GM10847 (cell line): ENCODE data around the gene LCK.
A peak's percentile ranks its signal among the peaks of the same experiment; 100 is the strongest.

Experiments
- POLR2A ChIP-seq: IDR thresholded peaks from 2 replicates; pipeline ENCODE4 v1.6.1; 2011; ENCODE audit not compliant: insufficient read length; ENCODE audit errors: extremely low read depth

LCK gene

DNA sequence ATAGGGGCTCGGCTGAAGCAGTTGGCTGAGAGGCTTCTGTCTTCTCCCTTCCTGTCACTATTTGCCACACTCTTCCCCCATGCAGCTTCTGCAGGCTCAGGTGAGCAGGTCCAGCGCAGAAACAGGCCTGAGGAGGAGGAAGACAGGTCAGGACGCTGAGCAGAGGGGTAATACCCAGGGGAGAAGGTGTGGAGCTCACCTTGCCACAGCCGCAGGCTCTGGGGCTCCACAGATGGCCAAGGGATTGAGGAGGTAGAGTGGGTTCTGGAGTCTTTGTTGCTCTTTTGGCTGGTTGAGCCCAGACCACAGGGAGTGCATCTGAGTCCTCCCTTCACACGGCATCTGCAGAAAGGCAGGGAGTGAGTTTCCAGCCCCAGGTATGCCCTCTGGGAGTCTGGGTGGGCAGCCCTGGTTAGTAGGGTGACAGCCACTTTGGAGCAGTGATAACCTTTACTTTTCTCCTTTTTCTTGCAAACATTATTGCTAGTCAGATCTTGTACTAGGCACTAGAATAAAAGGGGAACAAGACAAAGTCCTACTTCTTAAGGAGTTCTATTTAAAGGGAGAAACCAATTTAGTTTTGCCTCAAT is 19.1 kb upstream of the LCK start:
- TF ChIP-seq POLR2A = no peak

DNA sequence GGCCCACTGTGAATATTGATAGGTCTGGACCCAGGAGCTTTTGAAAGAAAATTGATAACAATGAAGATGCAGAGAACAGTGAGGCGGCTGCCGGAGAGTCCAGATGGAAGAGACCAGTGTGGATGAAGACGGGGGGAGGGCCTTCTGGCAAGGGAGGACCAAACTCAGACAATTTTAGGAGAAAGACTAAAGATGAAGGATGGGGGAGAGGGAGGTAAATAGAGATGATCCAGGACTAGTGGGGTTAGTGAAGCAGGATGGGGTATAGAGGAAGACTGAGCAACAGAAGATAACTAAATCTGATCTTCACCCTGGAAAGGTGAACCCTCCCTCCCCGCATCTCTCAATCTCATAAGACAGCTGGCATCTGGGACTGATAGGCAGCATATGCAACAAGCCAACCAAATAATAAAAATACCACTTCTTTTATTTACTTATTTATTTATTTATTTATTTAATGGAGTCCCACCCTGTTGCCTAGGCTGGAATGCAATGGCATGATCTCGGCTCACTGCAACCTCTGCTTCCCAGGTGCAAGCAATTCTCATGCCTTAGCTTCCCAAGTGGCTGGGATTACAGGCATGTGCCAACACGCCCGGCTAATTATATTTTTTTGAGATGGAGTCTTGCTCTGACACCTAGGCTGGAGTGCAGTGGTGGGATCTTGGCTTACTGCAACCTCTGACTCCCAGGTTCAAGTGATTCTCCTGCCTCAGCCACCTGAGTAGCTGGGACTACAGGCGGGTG is 18.3 kb upstream of the LCK start:
- TF ChIP-seq POLR2A = no peak

DNA sequence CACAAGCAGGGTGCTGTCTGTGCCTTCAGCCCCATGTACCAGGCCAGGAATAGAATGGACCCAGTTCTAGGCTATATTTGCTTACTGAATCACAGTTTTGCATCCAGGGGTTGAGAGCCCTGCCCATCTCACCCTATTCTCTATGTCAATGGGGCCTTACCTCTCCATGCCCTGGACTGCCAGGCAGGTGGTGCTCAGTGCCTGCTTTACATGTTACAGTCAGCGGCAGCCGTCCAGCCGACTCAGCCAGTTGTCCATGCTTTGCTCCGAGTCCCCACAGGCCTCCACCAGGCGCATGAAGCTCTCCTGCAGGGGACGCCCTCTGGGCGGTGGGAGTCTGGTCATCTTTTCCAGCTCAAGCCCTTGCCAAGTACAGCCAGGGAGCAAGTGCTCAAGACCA is 16.3 kb upstream of the LCK start:
- no peak for TF ChIP-seq POLR2A

DNA sequence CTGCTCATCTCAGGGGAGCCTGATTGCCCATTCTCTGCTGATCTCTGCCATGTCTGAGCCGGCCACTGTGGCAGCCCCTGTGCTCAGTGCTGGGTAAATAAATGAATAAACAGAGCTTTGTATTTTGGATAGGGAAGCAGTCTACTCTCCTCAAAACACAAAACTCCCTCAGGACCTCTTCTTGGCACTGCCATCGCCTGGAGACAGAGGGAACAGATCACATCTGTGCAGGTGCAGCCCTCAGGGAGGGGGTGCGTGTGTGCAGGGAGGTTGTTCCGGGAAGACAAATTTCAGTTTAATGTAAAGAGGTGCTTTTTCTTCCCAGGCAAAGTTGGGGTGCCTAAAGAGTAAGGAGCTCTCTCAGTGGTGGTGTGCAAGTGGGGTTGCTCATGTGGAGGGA is 11.7 kb upstream of the LCK start:
- TF ChIP-seq POLR2A = no peak

DNA sequence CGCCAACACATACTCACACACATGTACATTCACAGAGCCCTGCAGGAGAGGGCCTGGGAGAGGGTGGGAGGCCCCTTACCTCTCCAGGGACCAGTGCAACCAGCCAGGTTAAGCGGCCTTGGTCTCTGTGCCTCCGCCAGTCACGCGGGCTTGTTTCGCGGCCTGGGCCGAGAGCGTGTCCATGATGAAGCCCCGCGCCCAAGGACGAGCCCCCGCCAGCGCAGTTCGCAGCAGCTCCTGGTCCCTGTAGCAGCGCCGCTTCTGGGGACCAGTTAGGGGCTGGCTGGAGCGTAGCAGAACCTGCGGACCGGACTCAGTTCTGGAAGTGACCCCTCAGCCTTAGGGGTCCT is 11.3 kb upstream of the LCK start:
- no peak for TF ChIP-seq POLR2A

DNA sequence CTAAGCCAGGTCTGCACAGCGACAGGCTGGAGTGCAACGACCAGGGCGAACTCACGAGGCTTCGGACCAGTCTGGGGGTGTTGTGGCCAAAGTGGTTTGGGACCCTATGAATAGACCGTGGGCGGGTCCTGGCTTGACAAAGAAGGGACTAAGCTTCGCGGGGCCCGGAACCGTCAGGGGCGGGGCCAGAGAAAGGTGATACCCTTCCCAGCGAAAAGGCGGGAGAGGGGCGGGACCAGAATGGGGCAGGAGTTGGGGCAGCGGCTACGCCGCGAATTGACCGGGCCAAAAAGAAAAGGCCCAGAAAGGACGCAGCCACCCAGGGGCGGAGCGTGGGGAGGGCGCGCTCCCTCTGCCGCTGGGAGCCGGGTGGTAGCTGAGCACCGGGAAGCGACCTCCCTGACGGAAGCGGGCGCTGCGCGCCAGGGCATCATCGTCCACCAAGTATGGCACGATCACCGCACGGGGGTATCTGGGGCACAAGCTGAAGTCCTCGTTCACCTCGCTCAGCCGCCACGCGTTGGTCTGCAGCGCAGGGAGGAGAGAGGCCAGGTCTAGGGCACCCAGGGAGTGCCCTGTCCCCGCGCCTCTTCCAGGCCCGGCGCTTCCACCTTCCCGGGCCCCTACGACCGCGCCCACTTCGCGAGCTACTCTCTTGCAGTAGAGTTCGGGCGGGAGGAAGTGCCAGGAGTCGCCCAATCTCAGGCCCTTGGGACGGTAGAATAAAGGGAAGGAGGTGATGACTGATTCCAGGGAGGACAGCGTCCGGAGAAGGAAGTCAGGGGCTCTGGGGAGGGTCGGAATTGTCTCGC is 10.7 kb upstream of the LCK start:
- peak; percentile 27 for TF ChIP-seq POLR2A

DNA sequence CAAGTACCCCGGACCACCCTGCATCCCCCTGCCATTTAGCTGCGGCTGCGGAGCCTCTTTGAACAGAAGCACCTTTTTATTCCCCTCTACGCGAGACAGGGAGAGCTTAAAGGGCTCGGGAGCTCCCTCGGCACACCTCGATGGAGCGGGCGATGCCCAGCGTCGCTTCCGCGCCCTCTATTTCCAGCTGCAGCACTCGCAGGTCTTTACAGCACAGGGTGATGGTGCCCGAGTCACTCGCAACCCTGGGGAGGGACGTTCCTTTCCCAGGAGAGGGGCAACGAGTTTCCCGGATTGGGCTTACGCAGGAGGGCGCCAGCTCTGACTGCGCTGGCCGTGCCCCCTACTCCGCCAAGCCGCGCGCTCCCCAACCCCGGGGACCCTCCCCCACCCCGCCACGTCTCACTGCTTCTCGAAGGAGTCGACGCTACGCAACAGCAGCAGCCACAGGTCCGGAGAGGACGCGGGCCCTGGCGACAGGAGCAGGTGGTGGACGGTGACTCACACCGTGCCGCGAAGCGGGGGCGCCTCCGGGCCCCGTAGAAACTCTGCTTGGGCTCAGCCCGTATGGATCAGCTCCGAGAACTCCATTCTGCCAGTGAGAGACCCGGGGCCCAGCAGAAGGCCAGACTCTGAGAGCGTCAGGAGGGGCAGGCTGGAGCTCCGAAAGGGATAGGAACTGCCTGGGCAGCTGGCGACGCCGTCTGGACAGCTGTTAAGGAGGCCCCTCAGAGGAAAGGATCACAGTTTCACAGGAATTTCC is 9.9 kb upstream of the LCK start:
- no peak for TF ChIP-seq POLR2A

DNA sequence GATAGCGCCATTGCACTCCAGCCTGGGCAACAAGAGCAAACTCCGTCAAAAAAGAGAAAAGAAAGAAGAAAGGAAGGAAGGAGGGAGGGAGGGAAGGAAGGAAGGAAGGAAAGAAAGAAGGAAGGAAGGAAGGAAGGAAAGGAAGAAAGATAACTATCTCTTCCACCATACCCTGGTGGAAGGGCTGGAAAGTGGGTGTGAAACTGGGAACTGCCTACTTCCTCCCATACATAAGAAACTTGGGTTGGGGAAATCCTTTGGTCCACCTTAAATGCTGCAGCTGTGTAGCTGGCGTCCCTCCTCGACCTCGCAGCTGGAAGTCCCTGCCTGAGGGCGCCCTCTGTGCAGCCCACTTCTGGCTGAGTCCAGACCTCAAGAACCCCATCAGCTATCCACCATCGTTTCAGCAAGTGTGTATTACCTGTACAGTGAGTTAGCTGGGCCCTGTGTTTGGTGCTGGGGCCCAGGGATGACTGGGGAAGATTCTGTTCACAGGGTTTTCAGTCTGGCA is 8.7 kb upstream of the LCK start:
- TF ChIP-seq POLR2A = no peak

DNA sequence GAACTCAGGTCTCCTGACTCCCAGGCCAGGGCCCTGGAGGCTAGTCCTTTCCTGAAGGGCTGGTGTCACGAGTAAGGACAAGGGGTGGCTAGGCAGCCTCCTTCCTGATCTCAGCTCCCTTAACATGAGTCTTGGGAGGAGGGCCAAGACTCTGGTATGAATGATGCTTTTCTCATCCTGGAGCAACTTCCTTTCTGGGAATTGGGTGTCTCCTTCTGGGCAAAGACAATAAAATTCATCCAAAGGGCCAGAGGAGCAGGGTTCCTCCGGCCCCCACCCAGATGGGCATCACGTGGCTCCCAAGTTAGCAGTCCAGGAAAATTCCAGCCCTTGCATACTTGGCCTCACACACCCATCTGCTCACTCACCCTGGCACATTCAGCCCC is 4.2 kb upstream of the LCK start, which contains the start of gene FAM167B:
Gene FAM167B (plus strand): TSS at position 335 of the 386 bp plus-strand sequence. CDS start 200 bp downstream, outside the sequence.
- no peak for TF ChIP-seq POLR2A

DNA sequence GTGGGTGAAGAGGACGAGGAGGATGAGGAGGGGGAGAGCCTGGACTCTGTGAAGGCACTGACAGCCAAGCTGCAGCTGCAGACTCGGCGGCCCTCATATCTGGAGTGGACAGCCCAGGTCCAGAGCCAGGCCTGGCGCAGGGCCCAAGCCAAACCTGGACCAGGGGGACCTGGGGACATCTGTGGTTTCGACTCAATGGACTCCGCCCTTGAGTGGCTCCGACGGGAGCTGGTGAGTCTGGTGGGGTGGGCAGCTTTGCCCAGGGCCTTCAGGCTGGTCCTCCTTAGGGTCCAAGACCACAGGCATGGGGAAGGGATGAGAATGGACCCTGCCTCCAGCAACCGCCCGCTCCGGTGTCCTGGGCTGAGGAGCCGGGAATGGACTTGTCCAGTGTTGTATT is 3.6 kb upstream of the LCK start:
- no peak for TF ChIP-seq POLR2A

DNA sequence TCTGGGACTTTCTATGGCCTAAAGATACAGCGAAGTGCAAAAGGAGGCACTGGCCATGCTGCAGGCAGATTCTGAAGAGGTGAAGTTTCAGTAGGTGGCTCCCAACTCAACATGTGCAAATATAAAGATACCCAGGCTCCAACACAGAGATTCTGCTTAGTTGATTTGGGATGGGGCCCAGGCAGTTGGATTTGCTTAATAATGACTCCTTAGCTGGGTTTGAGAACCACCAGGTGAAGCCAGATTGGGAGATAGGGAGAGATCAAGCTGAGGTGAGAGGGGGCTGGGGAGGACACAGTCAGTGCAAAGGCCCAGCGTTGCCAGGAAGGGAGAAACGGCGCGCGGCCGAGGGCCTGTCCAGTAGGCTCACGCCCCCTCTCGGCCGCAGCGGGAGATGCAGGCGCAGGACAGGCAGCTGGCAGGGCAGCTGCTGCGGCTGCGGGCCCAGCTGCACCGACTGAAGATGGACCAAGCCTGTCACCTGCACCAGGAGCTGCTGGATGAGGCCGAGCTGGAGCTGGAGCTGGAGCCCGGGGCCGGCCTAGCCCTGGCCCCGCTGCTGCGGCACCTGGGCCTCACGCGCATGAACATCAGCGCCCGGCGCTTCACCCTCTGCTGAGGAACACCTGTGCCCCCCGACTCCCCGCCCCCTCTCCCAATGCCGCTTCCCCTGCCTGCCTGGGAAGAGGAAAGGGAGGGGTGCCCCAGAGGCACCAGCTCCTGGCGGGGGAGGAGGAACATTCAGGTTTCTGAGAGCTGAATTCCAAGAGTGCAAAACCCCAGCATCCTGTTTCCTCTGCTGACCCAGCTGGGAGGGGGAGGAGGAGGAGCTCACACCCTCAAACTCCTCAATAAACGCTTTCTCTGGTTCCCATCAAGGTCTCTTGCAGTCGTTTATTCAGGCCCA is 2.8 kb upstream of the LCK start:
- no peak for TF ChIP-seq POLR2A

DNA sequence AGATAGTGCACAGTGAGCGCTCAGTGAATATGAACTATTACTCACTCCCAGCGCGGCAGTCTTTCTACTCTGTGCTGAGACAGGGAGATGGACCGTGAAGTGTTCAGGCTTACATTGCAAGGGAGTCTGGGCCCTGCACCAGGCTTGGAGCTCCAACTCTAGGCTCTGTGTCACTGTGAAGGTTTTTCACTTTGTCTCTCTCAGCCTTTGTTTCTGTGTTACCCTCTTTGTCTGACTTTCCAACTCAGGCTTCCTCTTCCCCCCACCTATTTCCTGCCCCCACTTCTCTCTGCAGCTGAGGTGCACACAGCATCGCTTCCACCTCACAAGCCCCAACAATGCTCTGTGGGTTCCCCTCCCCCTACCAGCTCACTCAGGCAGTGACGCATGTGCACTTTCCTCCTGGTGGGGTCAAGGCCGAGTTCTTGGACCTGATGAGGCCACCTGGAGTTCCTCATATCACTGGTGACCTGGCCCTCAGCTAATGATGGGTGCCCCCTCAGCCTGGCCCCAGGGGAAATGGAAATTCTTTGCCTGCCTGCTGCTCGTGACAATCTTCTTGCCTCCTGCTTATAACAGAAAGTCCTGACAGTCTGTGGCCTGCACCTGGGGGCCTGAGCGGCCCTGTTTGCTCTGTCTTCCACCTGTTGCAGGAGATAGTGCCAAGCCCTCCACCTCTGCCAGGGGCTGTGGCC is 1.1 kb upstream of the LCK start:
- TF ChIP-seq POLR2A = no peak

DNA sequence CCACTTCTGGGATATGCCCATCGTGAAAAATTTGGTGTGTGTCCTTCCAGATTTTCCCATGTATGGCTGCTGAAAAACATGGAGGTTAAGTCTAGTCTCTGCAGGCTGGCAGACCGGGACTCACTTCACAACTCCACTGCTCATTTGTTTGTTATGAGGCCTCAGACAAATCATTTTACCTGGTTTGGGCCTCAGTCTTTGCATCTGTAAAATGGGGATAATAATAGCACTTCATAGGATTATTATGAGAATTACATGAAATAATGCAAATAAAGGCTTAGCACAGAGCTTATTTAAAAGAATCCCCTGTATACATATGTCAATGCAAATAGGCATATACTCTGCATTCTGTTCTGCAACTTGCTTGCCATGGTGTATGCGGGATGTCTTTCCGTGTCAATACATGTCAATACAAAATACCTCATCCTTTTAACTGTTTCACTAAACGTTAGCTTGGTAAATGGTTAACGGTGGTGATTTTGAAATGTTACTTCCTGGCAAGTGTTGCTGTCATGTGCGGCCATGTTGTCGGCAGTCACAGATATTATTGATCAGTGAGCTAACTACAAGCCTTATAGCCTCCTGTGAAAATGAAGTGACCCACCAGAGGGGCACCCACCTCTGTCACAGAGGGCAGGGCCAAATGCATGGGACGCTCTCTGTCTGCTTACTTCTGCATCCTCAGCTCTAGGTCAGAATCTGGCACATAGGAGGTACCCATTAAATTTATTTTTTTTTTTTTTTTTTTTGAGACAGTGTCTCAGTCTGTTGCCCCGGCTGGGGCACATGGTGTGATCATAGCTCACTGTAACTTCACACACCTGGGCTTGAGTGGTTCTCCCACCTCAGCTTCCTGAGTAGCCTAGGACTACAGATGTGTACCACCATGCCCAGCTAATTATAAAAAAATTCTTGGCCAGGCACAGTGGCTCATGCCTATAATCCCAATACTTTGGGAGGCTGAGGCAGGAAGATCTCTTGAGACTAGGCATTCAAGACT is 4.3 kb downstream of the LCK start:
- no peak for TF ChIP-seq POLR2A
